Nephron progenitor cell (in vitro differentiated cells): Measurements from ENCODE around the gene MVD.

Experiments
- DNase-seq: peaks from one replicate; pipeline ENCODE4 v3.0.0; 2021
- H3K27ac Mint-ChIP-seq: 2 replicates; pipeline ENCODE4 v1.8.0; 2021; ENCODE audit warnings: mild to moderate bottlenecking, moderate library complexity, mixed read lengths
- H3K27me3 Mint-ChIP-seq: 2 replicates; pipeline ENCODE4 v1.8.0; 2021; ENCODE audit warnings: mild to moderate bottlenecking, low read depth, mixed read lengths; ENCODE audit not compliant: poor library complexity
- H3K36me3 Mint-ChIP-seq: 2 replicates; pipeline ENCODE4 v1.8.0; 2021; ENCODE audit warnings: low read depth, mixed read lengths
- H3K4me1 Mint-ChIP-seq: 2 replicates; pipeline ENCODE4 v1.8.0; 2021; ENCODE audit warnings: mixed read lengths
- H3K4me3 Mint-ChIP-seq: 2 replicates; pipeline ENCODE4 v1.8.0; 2021; ENCODE audit warnings: mild to moderate bottlenecking, moderate library complexity, mixed read lengths
- H3K9me3 Mint-ChIP-seq: 2 replicates; pipeline ENCODE4 v1.8.0; 2021; ENCODE audit warnings: mild to moderate bottlenecking, moderate library complexity, mixed read lengths
- CTCF ChIP-seq: fragments of 200-600 bp; sonication (generic); IDR thresholded peaks from 2 replicates; pipeline ENCODE4 v1.5.0; 2021; ENCODE audit warnings: antibody characterized with exemption

The MVD gene

GRCh38 chr16:88639231-88640038, 23.5 kb downstream of the MVD start:
- no peak overlapping the region for H3K27ac Mint-ChIP-seq
- DNase-seq, result peak; percentile 40
- no peak overlapping the region for H3K4me3 Mint-ChIP-seq
- H3K36me3 Mint-ChIP-seq, result peaks cover 5% of the 10 kb centered on the region
- TF ChIP-seq CTCF, result no peak
- peaks cover 13% of the 10 kb centered on the region for H3K4me1 Mint-ChIP-seq
- no peaks in the 10 kb centered on the region for H3K9me3 Mint-ChIP-seq
- peaks cover 61% of the 10 kb centered on the region for H3K27me3 Mint-ChIP-seq

GRCh38 chr16:88638323-88639230, 24.3 kb downstream of the MVD start, which contains the start of gene IL17C:
Gene IL17C, plus strand, starts transcription at chr16:88638572. Its CDS starts 70 bp downstream, at chr16:88638642.
- Mint-ChIP-seq H3K4me1 (peaks cover 13% of the 10 kb centered on the region), H3K4me3 (no peak within 1 kb of the TSS), H3K27me3 (peaks cover 63% of the 10 kb centered on the region), H3K27ac (no peak within 1 kb of the TSS), H3K36me3 (no peaks in the 10 kb centered on the region), H3K9me3 (no peaks in the 10 kb centered on the region)
- no peak for TF ChIP-seq CTCF
- no peak for DNase-seq

- H3K36me3 Mint-ChIP-seq, result peaks cover 6% of the 10 kb centered on the region
- no peak overlapping the region for H3K27ac Mint-ChIP-seq
- no peak for TF ChIP-seq CTCF
- no peak overlapping the region for H3K4me3 Mint-ChIP-seq
- no peak for DNase-seq
- H3K4me1 Mint-ChIP-seq, result peaks cover 13% of the 10 kb centered on the region
- H3K9me3 Mint-ChIP-seq, result no peaks in the 10 kb centered on the region
- peaks cover 66% of the 10 kb centered on the region for H3K27me3 Mint-ChIP-seq
Measured at GRCh38 chr16:88636488-88637265, 26.2 kb downstream of the MVD start.

- no peak for TF ChIP-seq CTCF
- no peaks in the 10 kb centered on the region for H3K9me3 Mint-ChIP-seq
- peaks cover 13% of the 10 kb centered on the region for H3K4me1 Mint-ChIP-seq
- peaks cover 60% of the 10 kb centered on the region for H3K27me3 Mint-ChIP-seq
- no peak overlapping the region for H3K4me3 Mint-ChIP-seq
- no peak overlapping the region for H3K27ac Mint-ChIP-seq
- DNase-seq, result no peak
- H3K36me3 Mint-ChIP-seq, result peaks cover 12% of the 10 kb centered on the region
Measured at GRCh38 chr16:88635671-88636319, 27.1 kb downstream of the MVD start.

GRCh38 chr16:88634994-88635670, 27.8 kb downstream of the MVD start:
- Mint-ChIP-seq H3K9me3 (no peaks in the 10 kb centered on the region), H3K4me3 (peak overlapping the region; percentile 67), H3K27me3 (peaks cover 53% of the 10 kb centered on the region), H3K27ac (no peak overlapping the region), H3K36me3 (peaks cover 12% of the 10 kb centered on the region), H3K4me1 (peaks cover 13% of the 10 kb centered on the region)
- no peak for DNase-seq
- TF ChIP-seq CTCF, result no peak
